ENCODE results near the gene MPEG1.

MPEG1 gene

DNA sequence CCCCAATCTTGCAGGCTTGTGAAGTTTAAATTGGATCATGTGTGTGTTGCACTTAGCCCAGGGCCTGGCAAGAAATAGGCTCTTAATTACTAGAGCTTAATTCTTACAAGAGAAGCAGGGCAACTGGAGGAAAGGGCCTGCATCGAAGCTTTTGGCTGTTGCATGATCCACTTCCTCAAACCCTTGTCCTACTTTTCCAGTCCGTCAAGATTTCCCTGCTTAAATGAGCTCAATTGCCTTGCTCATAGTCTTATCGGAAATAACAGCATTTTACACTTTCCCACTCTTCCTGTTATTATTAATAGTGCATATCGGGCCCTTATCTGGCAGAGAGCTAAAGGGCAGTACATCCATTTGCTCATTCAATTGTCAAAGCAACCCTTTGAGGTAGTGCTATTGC is 22.7 kb downstream of the MPEG1 start:
- peaks cover 25% of the 10 kb centered on the region for H3K4me1 ChIP-seq (ENCODE audit: control insufficient read depth, insufficient read depth, low read length)
- no peak overlapping the region for H3K4me3 ChIP-seq (ENCODE audit: low read length in 2 of 2)
- no peak overlapping the region for H3K27ac ChIP-seq (ENCODE audit: low read length)

DNA sequence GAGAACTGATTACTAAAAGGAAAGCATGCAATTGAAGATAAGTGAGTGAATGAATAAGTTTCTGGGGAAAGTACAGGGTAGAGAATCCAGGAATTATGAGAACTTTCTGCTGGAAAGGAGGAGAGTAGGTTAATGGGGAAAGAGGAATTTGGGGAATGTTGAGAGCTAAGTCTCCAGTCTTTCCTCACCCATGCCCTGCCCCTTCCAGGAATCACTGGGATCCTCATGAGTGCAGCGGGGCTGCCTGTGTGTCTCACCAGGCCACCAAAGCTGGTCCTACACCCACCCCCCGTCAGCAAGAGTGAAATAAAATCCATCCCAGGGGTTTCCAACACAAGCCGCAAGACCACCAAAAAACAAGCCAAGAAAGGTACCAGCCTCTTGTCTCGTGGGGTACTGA is 23.8 kb downstream of the MPEG1 start:
- peaks cover 30% of the 10 kb centered on the region for H3K4me1 ChIP-seq (ENCODE audit: control insufficient read depth, insufficient read depth, low read length)
- H3K27ac ChIP-seq (ENCODE audit: low read length): no peak overlapping the region
- no peaks in the 10 kb centered on the region for H3K9me3 ChIP-seq (ENCODE audit: control insufficient read depth in 2 of 2, low read length in 2 of 2)
- peaks cover 0 to 2% of the 10 kb centered on the region in 2 donors for H3K27me3 ChIP-seq (ENCODE audit: control insufficient read depth in 1 of 2, insufficient read depth in 2 of 2, low read length in 2 of 2)
- H3K9ac ChIP-seq (ENCODE audit: low read length in 2 of 2): no peak overlapping the region
- no peak overlapping the region for H3K4me3 ChIP-seq (ENCODE audit: low read length in 2 of 2)
- H3K36me3 ChIP-seq (ENCODE audit: control insufficient read depth in 2 of 2, insufficient read depth in 2 of 2, low read length in 2 of 2): peaks cover 0 to 6% of the 10 kb centered on the region in 2 donors

More for the DNA sequence above, 22.7 kb downstream of the MPEG1 start:
- no peak overlapping the region for H3K9ac ChIP-seq (ENCODE audit: low read length in 2 of 2)
- peaks cover 0 to 2% of the 10 kb centered on the region in 2 donors for H3K27me3 ChIP-seq (ENCODE audit: control insufficient read depth in 1 of 2, insufficient read depth in 2 of 2, low read length in 2 of 2)
- no peaks in the 10 kb centered on the region for H3K9me3 ChIP-seq (ENCODE audit: control insufficient read depth in 2 of 2, low read length in 2 of 2)
- H3K36me3 ChIP-seq (ENCODE audit: control insufficient read depth in 2 of 2, insufficient read depth in 2 of 2, low read length in 2 of 2): peaks cover 0 to 8% of the 10 kb centered on the region in 2 donors

DNA sequence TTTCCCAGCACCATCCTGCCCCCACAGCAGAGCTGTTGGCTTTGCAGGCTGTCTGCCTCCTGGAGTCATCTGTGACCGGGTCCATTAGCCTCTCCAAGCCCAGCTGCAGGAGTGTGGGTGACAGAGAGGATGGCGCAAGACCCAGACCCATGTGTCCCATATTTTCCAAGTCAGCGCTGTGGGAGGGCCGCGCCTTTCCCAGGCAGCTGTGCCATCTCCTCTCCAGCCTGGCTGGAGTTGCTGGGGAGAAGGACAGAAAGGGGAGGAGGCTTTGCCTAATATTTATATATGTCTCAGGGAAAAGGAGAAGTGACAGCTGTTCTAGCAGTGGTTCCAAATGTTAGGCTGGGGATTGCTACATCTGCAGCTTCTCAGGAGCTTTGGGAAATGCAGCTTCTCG is 25.1 kb downstream of the MPEG1 start:
- H3K9ac ChIP-seq (ENCODE audit: low read length in 2 of 2): no peak overlapping the region
- H3K27ac ChIP-seq (ENCODE audit: low read length): no peak overlapping the region
- H3K4me1 ChIP-seq (ENCODE audit: control insufficient read depth, insufficient read depth, low read length): peaks cover 34% of the 10 kb centered on the region
- no peak overlapping the region for H3K4me3 ChIP-seq (ENCODE audit: low read length in 2 of 2)
- H3K36me3 ChIP-seq (ENCODE audit: control insufficient read depth in 2 of 2, insufficient read depth in 2 of 2, low read length in 2 of 2): peaks cover 4 to 6% of the 10 kb centered on the region in 2 donors
- H3K9me3 ChIP-seq (ENCODE audit: control insufficient read depth in 2 of 2, low read length in 2 of 2): no peaks in the 10 kb centered on the region
- H3K27me3 ChIP-seq (ENCODE audit: control insufficient read depth in 1 of 2, insufficient read depth in 2 of 2, low read length in 2 of 2): peaks cover 0 to 2% of the 10 kb centered on the region in 2 donors

- H3K36me3 ChIP-seq (ENCODE audit: control insufficient read depth in 2 of 2, insufficient read depth in 2 of 2, low read length in 2 of 2): peaks cover 2 to 4% of the 10 kb centered on the region in 2 donors
- H3K4me3 ChIP-seq (ENCODE audit: low read length in 2 of 2): no peak overlapping the region
- peaks cover 34% of the 10 kb centered on the region for H3K4me1 ChIP-seq (ENCODE audit: control insufficient read depth, insufficient read depth, low read length)
- H3K27ac ChIP-seq (ENCODE audit: low read length): no peak overlapping the region
- peaks cover 0 to 2% of the 10 kb centered on the region in 2 donors for H3K27me3 ChIP-seq (ENCODE audit: control insufficient read depth in 1 of 2, insufficient read depth in 2 of 2, low read length in 2 of 2)
- H3K9ac ChIP-seq (ENCODE audit: low read length in 2 of 2): no peak overlapping the region
- no peaks in the 10 kb centered on the region for H3K9me3 ChIP-seq (ENCODE audit: control insufficient read depth in 2 of 2, low read length in 2 of 2)
Observed at GRCh38 chr11:59187035-59187434, 25.7 kb downstream of the MPEG1 start.

DNA sequence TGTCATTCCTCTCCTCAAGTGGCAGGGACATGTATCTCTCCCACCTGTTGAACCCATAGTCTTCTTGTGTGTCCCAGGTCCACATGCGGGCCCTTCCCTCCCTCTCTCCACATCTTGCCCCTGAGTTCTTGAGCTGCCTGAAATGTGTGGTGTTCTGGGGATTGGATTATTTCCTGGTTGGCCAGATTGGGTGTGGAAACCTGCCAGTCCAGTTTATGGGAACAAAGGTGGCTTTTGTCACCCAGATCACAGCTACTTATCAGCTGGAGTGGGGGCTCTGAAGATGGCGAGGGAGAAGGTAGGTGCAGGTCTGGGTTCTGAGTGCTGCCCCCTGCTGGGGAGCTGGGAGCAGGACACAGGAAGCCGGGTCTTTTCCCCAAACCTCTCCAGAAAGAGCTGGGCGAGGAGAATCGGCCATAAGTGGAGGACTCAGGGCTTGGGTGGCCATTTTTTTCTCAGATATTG is 26.6 kb downstream of the MPEG1 start:
- Histone ChIP-seq H3K27ac (ENCODE audit: low read length) (no peak overlapping the region), H3K4me3 (ENCODE audit: low read length in 2 of 2) (no peak overlapping the region), H3K9ac (ENCODE audit: low read length in 2 of 2) (no peak overlapping the region), H3K9me3 (ENCODE audit: control insufficient read depth in 2 of 2, low read length in 2 of 2) (no peaks in the 10 kb centered on the region), H3K27me3 (ENCODE audit: control insufficient read depth in 1 of 2, insufficient read depth in 2 of 2, low read length in 2 of 2) (peaks cover 0 to 2% of the 10 kb centered on the region in 2 donors), H3K4me1 (ENCODE audit: control insufficient read depth, insufficient read depth, low read length) (peaks cover 34% of the 10 kb centered on the region), H3K36me3 (ENCODE audit: control insufficient read depth in 2 of 2, insufficient read depth in 2 of 2, low read length in 2 of 2) (peaks cover 2 to 4% of the 10 kb centered on the region in 2 donors)

DNA sequence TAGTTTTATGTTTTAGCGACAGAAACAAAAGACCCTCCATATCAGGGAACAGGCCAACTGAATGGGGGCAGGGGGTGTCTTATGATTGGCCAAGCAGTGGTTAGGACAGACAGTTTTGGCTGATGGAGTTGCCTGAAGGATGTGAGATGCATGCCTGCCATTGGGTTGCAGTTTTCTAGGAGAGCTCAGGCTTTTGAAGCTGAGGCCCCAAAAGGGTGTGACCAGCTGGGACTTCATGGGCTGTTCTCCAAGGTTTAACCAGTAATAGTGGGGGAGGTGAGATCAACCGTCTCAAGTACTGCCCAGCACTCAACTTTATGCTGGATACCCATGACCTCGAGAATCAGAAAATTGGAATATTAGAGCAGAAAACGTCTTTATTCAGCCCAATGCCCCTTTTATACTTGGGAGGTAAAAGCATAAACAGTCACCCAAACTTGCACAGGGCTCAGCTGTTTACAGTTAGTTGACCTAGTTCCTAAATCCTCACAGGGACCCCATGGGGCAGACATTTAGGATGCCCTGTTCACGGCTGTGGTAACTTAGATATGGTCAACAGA is 27.3 kb downstream of the MPEG1 start:
- Histone ChIP-seq H3K27ac (ENCODE audit: low read length) (peak overlapping the region; percentile 11), H3K9ac (ENCODE audit: low read length in 2 of 2) (no peak overlapping the region), H3K9me3 (ENCODE audit: control insufficient read depth in 2 of 2, low read length in 2 of 2) (no peaks in the 10 kb centered on the region), H3K4me1 (ENCODE audit: control insufficient read depth, insufficient read depth, low read length) (peaks cover 34% of the 10 kb centered on the region), H3K27me3 (ENCODE audit: control insufficient read depth in 1 of 2, insufficient read depth in 2 of 2, low read length in 2 of 2) (peaks cover 0 to 2% of the 10 kb centered on the region in 2 donors), H3K36me3 (ENCODE audit: control insufficient read depth in 2 of 2, insufficient read depth in 2 of 2, low read length in 2 of 2) (peaks cover 2 to 4% of the 10 kb centered on the region in 2 donors), H3K4me3 (ENCODE audit: low read length in 2 of 2) (no peak overlapping the region)

- H3K36me3 ChIP-seq (ENCODE audit: control insufficient read depth in 2 of 2, insufficient read depth in 2 of 2, low read length in 2 of 2): peaks cover 2 to 4% of the 10 kb centered on the region in 2 donors
- peak overlapping the region; percentile 11 for H3K27ac ChIP-seq (ENCODE audit: low read length)
- H3K4me1 ChIP-seq (ENCODE audit: control insufficient read depth, insufficient read depth, low read length): peaks cover 34% of the 10 kb centered on the region
- no peak overlapping the region for H3K4me3 ChIP-seq (ENCODE audit: low read length in 2 of 2)
- peaks cover 0 to 2% of the 10 kb centered on the region in 2 donors for H3K27me3 ChIP-seq (ENCODE audit: control insufficient read depth in 1 of 2, insufficient read depth in 2 of 2, low read length in 2 of 2)
- H3K9ac ChIP-seq (ENCODE audit: low read length in 2 of 2): no peak overlapping the region
- no peaks in the 10 kb centered on the region for H3K9me3 ChIP-seq (ENCODE audit: control insufficient read depth in 2 of 2, low read length in 2 of 2)
Observed at GRCh38 chr11:59184691-59185339, 27.9 kb downstream of the MPEG1 start.

- Histone ChIP-seq H3K36me3 (ENCODE audit: control insufficient read depth in 2 of 2, insufficient read depth in 2 of 2, low read length in 2 of 2) (peaks cover 2 to 4% of the 10 kb centered on the region in 2 donors), H3K9me3 (ENCODE audit: control insufficient read depth in 2 of 2, low read length in 2 of 2) (no peaks in the 10 kb centered on the region), H3K4me1 (ENCODE audit: control insufficient read depth, insufficient read depth, low read length) (peaks cover 34% of the 10 kb centered on the region), H3K4me3 (ENCODE audit: low read length in 2 of 2) (no peak overlapping the region), H3K27me3 (ENCODE audit: control insufficient read depth in 1 of 2, insufficient read depth in 2 of 2, low read length in 2 of 2) (peaks cover 0 to 2% of the 10 kb centered on the region in 2 donors), H3K9ac (ENCODE audit: low read length in 2 of 2) (no peak overlapping the region), H3K27ac (ENCODE audit: low read length) (peak overlapping the region; percentile 41)
Observed at GRCh38 chr11:59183771-59184170, 29.0 kb downstream of the MPEG1 start.

- Histone ChIP-seq H3K4me3 (ENCODE audit: low read length in 2 of 2) (no peak overlapping the region), H3K27ac (ENCODE audit: low read length) (no peak overlapping the region), H3K9ac (ENCODE audit: low read length in 2 of 2) (no peak overlapping the region), H3K36me3 (ENCODE audit: control insufficient read depth in 2 of 2, insufficient read depth in 2 of 2, low read length in 2 of 2) (peaks cover 2 to 4% of the 10 kb centered on the region in 2 donors), H3K27me3 (ENCODE audit: control insufficient read depth in 1 of 2, insufficient read depth in 2 of 2, low read length in 2 of 2) (peaks cover 0 to 2% of the 10 kb centered on the region in 2 donors), H3K4me1 (ENCODE audit: control insufficient read depth, insufficient read depth, low read length) (peaks cover 34% of the 10 kb centered on the region), H3K9me3 (ENCODE audit: control insufficient read depth in 2 of 2, low read length in 2 of 2) (no peaks in the 10 kb centered on the region)
Observed at GRCh38 chr11:59182457-59183151, 30.1 kb downstream of the MPEG1 start.

DNA sequence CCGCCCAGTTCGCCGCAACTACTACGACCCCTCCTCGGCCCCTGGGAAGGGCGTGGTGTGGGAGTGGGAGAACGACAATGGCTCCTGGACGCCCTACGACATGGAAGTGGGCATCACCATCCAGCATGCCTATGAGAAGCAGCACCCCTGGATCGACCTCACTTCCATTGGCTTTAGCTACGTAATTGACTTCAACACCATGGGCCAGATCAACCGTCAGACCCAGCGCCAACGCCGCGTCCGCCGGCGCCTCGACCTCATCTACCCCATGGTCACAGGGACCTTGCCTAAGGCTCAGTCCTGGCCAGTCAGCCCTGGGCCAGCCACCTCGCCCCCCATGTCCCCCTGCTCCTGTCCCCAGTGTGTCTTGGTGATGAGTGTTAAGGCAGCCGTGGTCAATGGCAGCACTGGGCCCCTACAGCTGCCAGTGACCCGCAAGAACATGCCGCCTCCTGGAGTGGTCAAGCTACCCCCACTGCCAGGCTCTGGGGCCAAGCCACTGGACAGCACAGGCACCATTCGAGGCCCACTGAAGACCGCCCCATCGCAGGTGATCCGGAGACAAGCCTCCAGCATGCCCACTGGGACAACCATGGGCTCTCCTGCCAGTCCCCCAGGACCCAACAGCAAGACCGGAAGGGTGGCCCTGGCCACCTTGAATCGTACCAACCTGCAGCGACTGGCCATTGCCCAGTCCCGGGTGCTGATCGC is 30.8 kb downstream of the MPEG1 start:
- Histone ChIP-seq H3K9me3 (ENCODE audit: control insufficient read depth in 2 of 2, low read length in 2 of 2) (no peaks in the 10 kb centered on the region), H3K27ac (ENCODE audit: low read length) (no peak overlapping the region), H3K4me1 (ENCODE audit: control insufficient read depth, insufficient read depth, low read length) (peaks cover 28% of the 10 kb centered on the region), H3K9ac (ENCODE audit: low read length in 2 of 2) (no peak overlapping the region), H3K36me3 (ENCODE audit: control insufficient read depth in 2 of 2, insufficient read depth in 2 of 2, low read length in 2 of 2) (peaks cover 2 to 4% of the 10 kb centered on the region in 2 donors), H3K4me3 (ENCODE audit: low read length in 2 of 2) (no peak overlapping the region), H3K27me3 (ENCODE audit: control insufficient read depth in 1 of 2, insufficient read depth in 2 of 2, low read length in 2 of 2) (peaks cover 0 to 1% of the 10 kb centered on the region in 2 donors)

All from stomach smooth muscle (tissue), 2 donors.